MM.1S (cell line): ENCODE measurements around the gene CPA1.

Experiments
- EZH2phosphoT487 ChIP-seq: fragments of 300-600 bp; sonication (generic); IDR thresholded peaks from 2 replicates; pipeline ENCODE4 v1.6.1; 2018; ENCODE audit warnings: antibody characterized with exemption, low read length
- TF ChIP-seq, protein P1 (sequence below): fragments of 300-600 bp; sonication (generic); IDR thresholded peaks from 2 replicates; pipeline ENCODE4 v1.5.1; 2016; ENCODE audit warnings: antibody characterized with exemption, low read length, mixed read lengths

GRCh38 chr7:130425796-130426195 lies 45.5 kb downstream of the CPA1 start:
- TF ChIP-seq, protein P1, sequence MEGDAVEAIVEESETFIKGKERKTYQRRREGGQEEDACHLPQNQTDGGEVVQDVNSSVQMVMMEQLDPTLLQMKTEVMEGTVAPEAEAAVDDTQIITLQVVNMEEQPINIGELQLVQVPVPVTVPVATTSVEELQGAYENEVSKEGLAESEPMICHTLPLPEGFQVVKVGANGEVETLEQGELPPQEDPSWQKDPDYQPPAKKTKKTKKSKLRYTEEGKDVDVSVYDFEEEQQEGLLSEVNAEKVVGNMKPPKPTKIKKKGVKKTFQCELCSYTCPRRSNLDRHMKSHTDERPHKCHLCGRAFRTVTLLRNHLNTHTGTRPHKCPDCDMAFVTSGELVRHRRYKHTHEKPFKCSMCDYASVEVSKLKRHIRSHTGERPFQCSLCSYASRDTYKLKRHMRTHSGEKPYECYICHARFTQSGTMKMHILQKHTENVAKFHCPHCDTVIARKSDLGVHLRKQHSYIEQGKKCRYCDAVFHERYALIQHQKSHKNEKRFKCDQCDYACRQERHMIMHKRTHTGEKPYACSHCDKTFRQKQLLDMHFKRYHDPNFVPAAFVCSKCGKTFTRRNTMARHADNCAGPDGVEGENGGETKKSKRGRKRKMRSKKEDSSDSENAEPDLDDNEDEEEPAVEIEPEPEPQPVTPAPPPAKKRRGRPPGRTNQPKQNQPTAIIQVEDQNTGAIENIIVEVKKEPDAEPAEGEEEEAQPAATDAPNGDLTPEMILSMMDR: no peak
- TF ChIP-seq EZH2phosphoT487: no peak
